Measurements from ENCODE around the gene MYO16.
"Not testable (repeated sequence)": the region's sequence is repeated elsewhere in the genome, so short reads cannot be mapped to it uniquely, and the experiment has no call there.

The MYO16 gene

GRCh38 chr13:108747843-108748242 lies 118.4 kb downstream of the MYO16 start:
- no peak for DNase-seq

- DNase-seq = no peak
Measured at GRCh38 chr13:108752276-108752675, 122.9 kb downstream of the MYO16 start.

GRCh38 chr13:108755083-108755482 lies 125.7 kb downstream of the MYO16 start:
- peak; percentile 24 for DNase-seq

- peak; percentile 75 for DNase-seq
Measured at GRCh38 chr13:108760129-108760528, 130.7 kb downstream of the MYO16 start.

GRCh38 chr13:108760541-108760940 lies 131.1 kb downstream of the MYO16 start:
- peak; percentile 15 for DNase-seq

GRCh38 chr13:108768035-108768434 lies 138.6 kb downstream of the MYO16 start:
- no peak for DNase-seq

GRCh38 chr13:108769213-108770070 lies 140.0 kb downstream of the MYO16 start:
- DNase-seq = peak; percentile 92

GRCh38 chr13:108775597-108775996 lies 146.2 kb downstream of the MYO16 start:
- DNase-seq = no peak

- no peak for DNase-seq
Measured at GRCh38 chr13:108776650-108777049, 147.2 kb downstream of the MYO16 start.

GRCh38 chr13:108777421-108778420 lies 148.3 kb downstream of the MYO16 start:
- no peak for DNase-seq

GRCh38 chr13:108779308-108779707 lies 149.9 kb downstream of the MYO16 start:
- no peak for DNase-seq

- DNase-seq = no peak
Measured at GRCh38 chr13:108780706-108781105, 151.3 kb downstream of the MYO16 start.

GRCh38 chr13:108781312-108781711 lies 151.9 kb downstream of the MYO16 start:
- no peak for DNase-seq

GRCh38 chr13:108782480-108782879 lies 153.1 kb downstream of the MYO16 start:
- DNase-seq = not testable (repeated sequence)

- no peak for DNase-seq
Measured at GRCh38 chr13:108785844-108786243, 156.4 kb downstream of the MYO16 start.

- DNase-seq = no peak
Measured at GRCh38 chr13:108786456-108787200, 157.2 kb downstream of the MYO16 start.

GRCh38 chr13:108787700-108788414 lies 158.4 kb downstream of the MYO16 start:
- no peak for DNase-seq

- DNase-seq = no peak
Measured at GRCh38 chr13:108789476-108789875, 160.1 kb downstream of the MYO16 start.

GRCh38 chr13:108795841-108796240 lies 166.4 kb downstream of the MYO16 start:
- DNase-seq = no peak

GRCh38 chr13:108797354-108797753 lies 167.9 kb downstream of the MYO16 start:
- DNase-seq = no peak

- no peak for DNase-seq
Measured at GRCh38 chr13:108807841-108808240, 178.4 kb downstream of the MYO16 start.

GRCh38 chr13:108812165-108812564 lies 182.8 kb downstream of the MYO16 start:
- no peak for DNase-seq
